HG02870 (cell line): ENCODE results near the gene ANKZF1.

Experiments used
- ATAC-seq: cut with Tn5 transposase; IDR thresholded peaks from one replicate; pipeline ENCODE4 v1.9.1; 2021; ENCODE audit warnings: mild to moderate bottlenecking, moderate library complexity; ENCODE audit not compliant: unreplicated experiment

The ANKZF1 gene

GRCh38 chr2:219280651-219281050, 51.0 kb downstream of the ANKZF1 start:
- ATAC-seq: no peak

- no peak for ATAC-seq
Measured at GRCh38 chr2:219281588-219281987, 52.0 kb downstream of the ANKZF1 start.

GRCh38 chr2:219282375-219282774, 52.8 kb downstream of the ANKZF1 start:
- no peak for ATAC-seq

GRCh38 chr2:219282943-219283581, 53.5 kb downstream of the ANKZF1 start:
- ATAC-seq: no peak

- no peak for ATAC-seq
Measured at GRCh38 chr2:219284501-219285372, 55.1 kb downstream of the ANKZF1 start.

- no peak for ATAC-seq
Measured at GRCh38 chr2:219285373-219285735, 55.7 kb downstream of the ANKZF1 start.

GRCh38 chr2:219285894-219286425, 56.4 kb downstream of the ANKZF1 start:
- no peak for ATAC-seq
